ENCODE measurements around the gene STAM.

GRCh38 chr10:17609523-17610079 is 34.4 kb upstream of the STAM start:
- no peak for TF ChIP-seq REST (IDR thresholded peaks at IDR 0.05; ENCODE audit: borderline replicate concordance)
- TF ChIP-seq RAD21 (conservative IDR thresholded peaks at IDR 0.05), result no peak
- no peak for TF ChIP-seq EP300 (conservative IDR thresholded peaks at IDR 0.05; ENCODE audit: poor library complexity, severe bottlenecking)
- TF ChIP-seq CTCF (IDR thresholded peaks at IDR 0.05; ENCODE audit: poor library complexity, severe bottlenecking), result no peak
- no peak for TF ChIP-seq EZH2 (IDR thresholded peaks at IDR 0.05; ENCODE audit: borderline replicate concordance, insufficient read depth, low read length, poor library complexity, severe bottlenecking)
- TF ChIP-seq POLR2AphosphoS5 (IDR thresholded peaks at IDR 0.05), result no peak
- no peak for TF ChIP-seq SMC3 (conservative IDR thresholded peaks at IDR 0.05; ENCODE audit: poor library complexity)

All from neural cell (in vitro differentiated cells).